BE2C (cell line): ENCODE data around the gene PCNT.

ENCODE experiments used
- DNase-seq: peaks from one replicate; pipeline ENCODE4 v3.0.0-alpha.2; 2020
- H3K27me3 ChIP-seq: fragments of 250-450 bp; sonication (Bioruptor Pico); 2 replicates; pipeline ENCODE4 v1.5.1; 2020; ENCODE audit warnings: mild to moderate bottlenecking
- H3K36me3 ChIP-seq: fragments of 250-450 bp; sonication (Bioruptor Pico); 2 replicates; pipeline ENCODE4 v1.5.1; 2020; ENCODE audit warnings: mild to moderate bottlenecking
- H3K4me1 ChIP-seq: fragments of 250-450 bp; sonication (Bioruptor Pico); 2 replicates; pipeline ENCODE4 v1.5.1; 2020
- H3K4me3 ChIP-seq: 2 replicates; pipeline ENCODE4 v1.5.1; 2011; ENCODE audit warnings: low read depth, low read length
- H3K9me3 ChIP-seq: fragments of 250-450 bp; sonication (Bioruptor Pico); 2 replicates; pipeline ENCODE4 v1.5.1; 2020
- TF ChIP-seq, protein P1 (sequence below): IDR thresholded peaks from 2 replicates; pipeline ENCODE4 v1.5.1; 2012; ENCODE audit warnings: mild to moderate bottlenecking, low read depth, low read length

Gene PCNT

DNA sequence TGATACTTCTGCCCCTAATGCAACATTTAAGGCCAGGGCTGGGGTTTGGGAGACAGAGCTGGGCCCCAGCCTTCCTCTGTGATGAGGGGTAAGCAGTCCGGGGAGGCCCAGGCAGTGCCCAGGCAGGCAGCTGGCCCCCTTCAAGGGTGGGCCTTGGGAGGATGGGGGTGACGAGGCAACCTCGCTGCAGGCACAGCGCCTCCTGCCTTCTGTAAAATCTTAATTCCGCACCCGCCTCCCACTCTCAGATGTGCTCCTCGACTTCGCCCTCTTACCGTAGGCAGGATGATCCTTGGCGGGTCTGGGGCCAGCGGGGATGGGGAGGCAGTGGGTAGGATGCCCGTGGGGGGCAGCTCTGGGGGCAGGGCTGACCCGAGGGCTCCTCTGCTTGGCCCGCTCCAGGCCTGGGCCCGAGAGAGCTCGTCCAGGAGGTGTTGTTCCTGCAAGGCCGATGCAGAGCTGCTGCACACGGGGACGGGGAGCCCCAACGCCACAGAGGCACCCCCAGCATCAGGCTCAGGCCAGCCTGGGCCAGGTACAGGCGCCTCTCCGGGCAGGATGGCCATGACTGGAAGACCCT is 9.4 kb upstream of the PCNT start:
- no peak overlapping the region for H3K4me3 ChIP-seq
- no peaks in the 10 kb centered on the region for H3K27me3 ChIP-seq
- DNase-seq = no peak
- H3K9me3 ChIP-seq = no peaks in the 10 kb centered on the region
- peaks cover 12% of the 10 kb centered on the region for H3K36me3 ChIP-seq
- TF ChIP-seq, protein P1, sequence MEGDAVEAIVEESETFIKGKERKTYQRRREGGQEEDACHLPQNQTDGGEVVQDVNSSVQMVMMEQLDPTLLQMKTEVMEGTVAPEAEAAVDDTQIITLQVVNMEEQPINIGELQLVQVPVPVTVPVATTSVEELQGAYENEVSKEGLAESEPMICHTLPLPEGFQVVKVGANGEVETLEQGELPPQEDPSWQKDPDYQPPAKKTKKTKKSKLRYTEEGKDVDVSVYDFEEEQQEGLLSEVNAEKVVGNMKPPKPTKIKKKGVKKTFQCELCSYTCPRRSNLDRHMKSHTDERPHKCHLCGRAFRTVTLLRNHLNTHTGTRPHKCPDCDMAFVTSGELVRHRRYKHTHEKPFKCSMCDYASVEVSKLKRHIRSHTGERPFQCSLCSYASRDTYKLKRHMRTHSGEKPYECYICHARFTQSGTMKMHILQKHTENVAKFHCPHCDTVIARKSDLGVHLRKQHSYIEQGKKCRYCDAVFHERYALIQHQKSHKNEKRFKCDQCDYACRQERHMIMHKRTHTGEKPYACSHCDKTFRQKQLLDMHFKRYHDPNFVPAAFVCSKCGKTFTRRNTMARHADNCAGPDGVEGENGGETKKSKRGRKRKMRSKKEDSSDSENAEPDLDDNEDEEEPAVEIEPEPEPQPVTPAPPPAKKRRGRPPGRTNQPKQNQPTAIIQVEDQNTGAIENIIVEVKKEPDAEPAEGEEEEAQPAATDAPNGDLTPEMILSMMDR = no peak
- no peaks in the 10 kb centered on the region; the same call in 1 of the 2 replicates for H3K4me1 ChIP-seq

GRCh38 chr21:46316708-46317324 is 7.1 kb upstream of the PCNT start:
- no peak for DNase-seq
- Histone ChIP-seq H3K9me3 (no peaks in the 10 kb centered on the region), H3K36me3 (peaks cover 12% of the 10 kb centered on the region; the same call in 1 of the 2 replicates), H3K4me1 (no peaks in the 10 kb centered on the region; the same call in 1 of the 2 replicates), H3K27me3 (no peaks in the 10 kb centered on the region), H3K4me3 (no peak overlapping the region)
- TF ChIP-seq, protein P1 = no peak

DNA sequence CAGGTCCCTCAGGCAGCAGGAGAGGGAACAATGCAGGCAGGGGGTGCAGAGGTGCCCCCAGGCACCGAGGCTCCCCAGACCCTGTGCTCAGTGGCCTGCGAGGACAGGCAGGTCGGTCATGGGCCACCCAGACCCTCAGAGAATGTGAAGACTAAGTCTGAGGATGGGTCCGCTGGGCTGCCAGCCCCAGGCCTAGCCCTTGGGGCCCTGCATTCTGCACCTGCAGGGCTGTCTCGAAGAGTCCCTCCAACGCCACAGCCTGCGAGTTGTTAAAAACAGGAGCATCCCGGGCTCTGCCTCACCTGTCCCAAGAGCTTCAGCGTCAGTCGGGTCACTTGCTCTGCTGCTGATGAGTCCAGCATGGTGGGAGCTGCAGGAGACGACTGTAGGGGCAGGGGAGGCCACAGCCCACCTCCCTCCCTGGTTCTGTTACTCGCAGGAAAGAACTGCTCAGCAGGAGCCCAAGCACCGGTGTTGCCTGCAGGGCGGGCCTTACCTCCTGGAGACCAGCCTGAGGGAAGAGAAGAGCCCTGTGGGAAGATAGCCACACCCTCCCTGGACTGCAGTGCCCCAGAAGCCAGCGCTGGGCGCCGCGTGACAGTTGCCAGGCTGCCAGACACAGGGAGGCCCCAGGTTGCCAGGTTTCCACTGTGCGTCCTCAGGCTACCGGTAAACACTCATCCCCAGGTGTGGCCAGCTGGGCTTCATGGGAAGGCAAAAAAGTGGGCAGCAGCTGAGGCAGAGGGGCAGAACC is 6.1 kb upstream of the PCNT start:
- Histone ChIP-seq H3K4me1 (no peaks in the 10 kb centered on the region; the same call in 1 of the 2 replicates), H3K9me3 (no peaks in the 10 kb centered on the region), H3K4me3 (no peak overlapping the region), H3K27me3 (no peaks in the 10 kb centered on the region), H3K36me3 (peaks cover 15% of the 10 kb centered on the region; the same call in 1 of the 2 replicates)
- TF ChIP-seq, protein P1 = no peak
- DNase-seq = no peak

DNA sequence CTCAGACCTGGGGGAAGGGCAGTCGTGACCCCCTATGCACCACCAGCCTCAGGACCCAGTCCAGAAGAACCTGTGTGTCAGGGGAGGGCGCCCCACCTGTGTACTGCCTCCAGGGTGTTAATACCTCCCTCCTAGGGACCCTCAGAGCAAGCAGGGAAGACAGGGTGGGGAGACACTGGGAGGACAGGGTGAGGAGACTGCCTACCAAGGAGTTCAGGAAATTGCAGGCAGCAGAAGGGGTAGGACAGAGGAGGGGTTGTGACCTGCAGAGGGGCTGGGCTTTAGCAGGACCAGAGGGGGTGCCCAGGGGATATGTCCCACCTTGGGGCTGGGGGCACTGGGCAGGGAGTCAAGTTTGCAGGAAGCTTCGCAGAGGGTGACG is 5.5 kb upstream of the PCNT start:
- Histone ChIP-seq H3K4me3 (no peak overlapping the region), H3K9me3 (no peaks in the 10 kb centered on the region), H3K27me3 (no peaks in the 10 kb centered on the region), H3K4me1 (no peaks in the 10 kb centered on the region; the same call in 1 of the 2 replicates), H3K36me3 (peaks cover 12% of the 10 kb centered on the region; the same call in 1 of the 2 replicates)
- DNase-seq = no peak
- TF ChIP-seq, protein P1 = no peak

DNA sequence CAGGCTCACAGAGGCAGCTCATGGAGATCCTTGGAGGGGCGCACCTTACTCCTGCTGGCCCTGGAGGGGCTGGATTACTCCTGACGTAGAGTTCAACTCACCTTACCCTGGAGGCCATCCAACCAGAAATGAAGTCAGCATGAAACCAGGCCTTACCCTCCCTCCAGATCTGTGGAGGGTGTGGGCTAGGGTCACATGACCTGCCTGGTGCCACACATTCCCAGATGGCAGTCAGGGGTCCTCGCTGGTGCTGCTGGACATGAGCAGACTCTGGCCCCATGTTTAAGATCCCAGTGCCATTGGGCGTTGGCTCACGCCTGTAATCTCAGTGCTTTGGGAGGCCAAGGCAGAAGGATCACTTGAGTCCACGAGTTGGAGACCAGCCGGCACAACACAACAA is 4.8 kb upstream of the PCNT start:
- Histone ChIP-seq H3K27me3 (no peaks in the 10 kb centered on the region), H3K9me3 (no peaks in the 10 kb centered on the region), H3K4me1 (no peaks in the 10 kb centered on the region; the same call in 1 of the 2 replicates), H3K36me3 (peaks cover 11% of the 10 kb centered on the region; the same call in 1 of the 2 replicates), H3K4me3 (no peak overlapping the region)
- DNase-seq = no peak
- TF ChIP-seq, protein P1 = no peak
